Bronchial epithelial cell (primary cell): ENCODE measurements around the gene PPP4C. TPM values are rescaled to one million over a fixed set of nuclear protein-coding genes. Genes with fewer than 3 reads are reported as not detected.

Source experiments
- DNase-seq: peaks from one replicate; pipeline ENCODE4 v3.0.0-alpha.2; 2010; ENCODE audit warnings: low read depth
- FAIRE-seq: peaks from 2 replicates; lab custom pipeline; 2011; peaks lifted over from hg19 to GRCh38; lab: Jason Lieb, UNC
- H3K27me3 ChIP-seq: 2 replicates; pipeline ENCODE4 v1.5.1; 2011; ENCODE audit warnings: low read length; ENCODE audit not compliant: control insufficient read depth, insufficient read depth
- H3K36me3 ChIP-seq: 2 replicates; pipeline ENCODE4 v1.5.1; 2011; ENCODE audit warnings: low read length; ENCODE audit not compliant: control insufficient read depth, insufficient read depth
- H3K4me3 ChIP-seq: 2 replicates; pipeline ENCODE4 v1.5.1; 2011; ENCODE audit warnings: mild to moderate bottlenecking, low read depth, low read length, control low read depth
- CTCF ChIP-seq: IDR thresholded peaks from 2 replicates; pipeline ENCODE4 v1.5.1; 2011; ENCODE audit warnings: mild to moderate bottlenecking, moderate library complexity, low read length, control low read depth, inconsistent platforms; ENCODE audit not compliant: insufficient read depth, severe bottlenecking
- total RNA-seq: library from RNA; depleted of rRNA; stranded (reverse); fragments of >200 nt; gene quantifications from 2 replicates; pipeline ENCODE4 v1.2.1, GENCODE V29; 2014

Gene PPP4C
- 249 and 310 TPM in 2 replicates for total RNA-seq

DNA sequence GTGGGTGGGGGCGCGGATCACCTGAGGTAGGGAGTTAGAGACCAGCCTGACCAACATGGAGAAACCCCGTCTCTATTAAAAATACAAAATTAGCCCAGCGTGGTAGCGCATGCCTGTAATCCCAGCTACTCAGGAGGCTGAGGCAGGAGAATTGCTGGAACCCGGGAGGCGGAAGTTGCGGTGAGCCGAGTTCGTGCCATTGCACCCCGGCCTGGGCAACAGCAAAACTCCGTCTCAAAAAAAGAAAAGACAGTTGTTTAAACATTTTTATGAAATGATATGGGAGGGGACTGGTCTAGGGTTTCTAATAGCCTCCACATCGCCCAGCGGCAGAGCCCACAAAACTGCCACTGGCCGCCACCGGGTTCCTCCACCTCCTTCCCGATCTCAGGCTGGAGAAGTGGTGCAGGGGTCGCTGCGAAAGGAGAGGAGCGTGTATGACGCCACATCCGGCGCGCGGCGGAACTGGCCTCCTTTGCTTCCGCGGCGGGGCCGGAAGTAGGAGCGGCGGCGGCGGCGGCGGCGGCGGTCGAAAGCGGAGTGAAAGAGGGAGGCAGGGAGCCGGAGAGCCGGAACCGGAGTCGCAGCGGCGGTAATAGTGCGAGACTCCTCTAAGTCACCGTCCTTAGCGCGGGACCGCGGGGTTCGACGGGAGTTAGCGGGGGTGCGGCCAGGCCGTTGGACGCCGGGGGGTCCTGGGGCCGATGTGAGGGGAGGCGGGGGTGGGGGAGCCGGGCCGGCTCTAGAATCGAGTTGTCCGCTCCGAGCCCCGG is at the start of gene PPP4C:
TSS of gene PPP4C (plus strand) at position 492 of the 773 bp plus-strand sequence. CDS start 384 bp downstream, outside the sequence.
- no peaks in the 10 kb centered on the region for H3K27me3 ChIP-seq
- peak; percentile 7 for TF ChIP-seq CTCF
- FAIRE-seq (no peak), DNase-seq (peak; percentile 75)
- peaks cover 13% of the 10 kb centered on the region for H3K36me3 ChIP-seq
- peak within 1 kb of the TSS; percentile 91 for H3K4me3 ChIP-seq

GRCh38 chr16:30026449-30026848 is 49.3 kb upstream of the PPP4C start:
- H3K27me3 ChIP-seq = peaks cover 24% of the 10 kb centered on the region
- no peak for TF ChIP-seq CTCF
- FAIRE-seq = no peak

DNA sequence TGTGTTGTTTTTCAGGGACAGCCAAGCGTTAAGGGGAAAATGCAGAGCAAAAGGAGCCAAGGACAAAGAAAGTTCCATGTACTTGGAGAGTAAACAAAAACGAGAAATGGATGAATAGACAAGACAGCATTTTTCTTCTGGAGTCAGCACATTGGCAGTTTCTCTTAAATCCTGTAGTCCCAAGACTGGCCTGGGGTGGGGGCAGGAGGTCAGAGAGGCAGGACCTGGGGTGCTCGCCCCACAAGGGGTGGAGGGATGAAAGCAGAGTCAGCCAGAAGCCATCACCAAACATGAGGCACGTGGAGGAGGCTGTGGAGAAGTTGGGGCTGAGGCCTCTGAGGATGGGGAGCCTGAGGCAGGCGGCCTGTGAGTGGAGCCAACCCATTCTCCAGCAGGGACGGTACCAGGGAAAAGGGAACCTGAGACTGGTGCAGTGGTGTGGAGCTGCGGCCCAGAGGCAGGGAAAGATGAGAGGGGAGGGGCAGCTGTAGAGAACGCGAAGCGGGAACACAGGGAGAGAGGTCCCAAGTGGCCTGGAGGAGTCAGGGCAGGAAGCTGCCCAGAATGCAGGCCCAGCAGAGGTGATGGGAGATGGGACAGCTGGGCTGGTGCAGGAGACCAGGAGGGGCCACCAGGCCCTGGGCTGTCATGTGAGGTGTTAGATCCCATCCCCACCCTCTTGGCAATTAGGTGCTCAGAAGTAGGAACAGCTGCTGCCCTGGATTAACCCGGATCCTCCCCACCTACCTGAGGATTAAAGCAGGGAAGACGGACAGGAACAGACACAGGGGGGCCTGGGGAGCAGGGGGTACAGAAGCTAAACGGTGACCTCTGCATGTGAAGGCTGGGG is 48.0 kb upstream of the PPP4C start:
- Histone ChIP-seq H3K27me3 (peaks cover 33% of the 10 kb centered on the region), H3K4me3 (no peak overlapping the region), H3K36me3 (no peaks in the 10 kb centered on the region)
- DNase-seq = no peak
- TF ChIP-seq CTCF = no peak
- FAIRE-seq = no peak

More at GRCh38 chr16:30026449-30026848, 49.3 kb upstream of the PPP4C start:
- DNase-seq = no peak
- Histone ChIP-seq H3K4me3 (no peak overlapping the region), H3K36me3 (no peaks in the 10 kb centered on the region)

DNA sequence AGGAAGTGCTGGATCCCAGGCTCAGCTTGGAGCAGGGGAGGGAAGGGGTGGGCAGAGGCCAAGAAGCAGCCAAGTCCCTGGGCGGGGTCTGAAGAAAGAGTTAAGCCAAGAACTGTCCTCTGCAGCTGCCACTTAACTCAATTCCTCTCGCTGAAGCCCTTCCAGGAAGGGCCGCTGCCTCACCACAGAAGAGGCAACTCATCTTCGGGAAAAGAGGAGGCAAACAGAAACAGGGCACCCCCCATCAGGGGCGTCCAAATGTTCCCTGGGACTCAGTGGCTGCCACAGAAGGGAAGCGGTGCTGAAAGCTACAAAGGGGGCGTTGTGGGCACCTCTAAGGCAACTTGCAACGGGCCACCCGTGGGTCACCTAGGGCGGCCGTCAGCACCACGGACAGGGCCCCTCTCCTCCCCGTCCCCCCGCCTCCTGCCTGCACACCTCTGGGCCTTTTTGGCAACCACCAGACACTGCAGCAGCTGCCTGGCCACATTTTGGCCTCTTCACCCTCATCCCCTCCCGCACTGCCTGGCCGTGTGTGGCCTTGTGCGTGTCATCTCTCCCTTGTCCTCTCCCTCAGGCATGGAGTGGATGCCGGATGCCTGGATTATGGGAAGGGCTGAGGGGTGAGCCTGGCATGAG is 47.2 kb upstream of the PPP4C start:
- DNase-seq = no peak
- Histone ChIP-seq H3K36me3 (no peaks in the 10 kb centered on the region), H3K27me3 (peaks cover 33% of the 10 kb centered on the region), H3K4me3 (no peak overlapping the region)
- no peak for FAIRE-seq
- TF ChIP-seq CTCF = no peak

GRCh38 chr16:30030011-30030685 is 45.6 kb upstream of the PPP4C start:
- Histone ChIP-seq H3K4me3 (no peak overlapping the region), H3K27me3 (peaks cover 33% of the 10 kb centered on the region), H3K36me3 (no peaks in the 10 kb centered on the region)
- FAIRE-seq = no peak
- no peak for DNase-seq
- no peak for TF ChIP-seq CTCF
